NCI-H2196 (cell line): ENCODE data around the gene FAM193B.
"Not testable (repeated sequence)": the region's sequence is repeated elsewhere in the genome, so short reads cannot be mapped to it uniquely, and the experiment has no call there.

Source experiments
- DNase-seq: peaks from one replicate; lab custom pipeline; 2025; ENCODE audit not compliant: unreplicated experiment; lab: John Stamatoyannopoulos, UW

FAM193B gene

DNA sequence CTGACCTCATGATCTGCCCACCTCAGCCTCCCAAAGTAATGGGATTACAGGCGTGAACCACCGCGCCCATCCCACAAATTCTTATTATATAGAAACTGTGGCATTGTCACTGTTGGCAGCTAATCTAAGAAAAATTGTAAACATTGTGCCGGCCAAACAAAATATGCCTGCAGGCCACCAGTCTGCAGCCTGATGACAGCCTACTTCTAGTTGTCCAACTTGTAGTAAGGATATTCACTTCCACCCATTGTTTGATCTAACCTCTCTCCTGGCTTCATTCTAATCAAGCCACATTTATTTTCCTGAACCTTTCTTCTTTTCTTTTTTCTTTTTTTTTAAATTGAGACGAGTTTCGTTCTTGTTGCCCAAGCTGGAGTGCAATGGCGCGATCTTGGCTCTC, 24.0 kb upstream of the FAM193B start:
- no peak for DNase-seq

DNA sequence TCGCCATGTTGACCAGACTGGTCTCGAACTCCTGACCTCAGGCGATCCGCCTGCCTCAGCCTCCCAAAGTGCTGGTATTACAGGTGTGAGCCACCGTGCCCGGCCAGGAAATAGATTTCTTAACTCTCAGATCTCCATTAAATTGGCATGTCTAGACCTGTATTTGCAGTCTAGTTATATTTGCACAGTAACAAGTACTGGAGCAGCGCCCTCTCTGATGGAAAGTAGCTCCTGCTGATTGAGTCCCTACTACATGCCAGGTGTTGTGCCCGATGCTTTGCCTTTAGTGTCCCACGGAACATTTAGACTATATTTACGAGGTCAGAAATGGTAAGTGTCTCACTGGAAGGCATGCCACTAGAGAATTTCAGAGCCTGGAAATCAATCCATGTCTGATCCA, 21.8 kb upstream of the FAM193B start:
- no peak for DNase-seq

DNA sequence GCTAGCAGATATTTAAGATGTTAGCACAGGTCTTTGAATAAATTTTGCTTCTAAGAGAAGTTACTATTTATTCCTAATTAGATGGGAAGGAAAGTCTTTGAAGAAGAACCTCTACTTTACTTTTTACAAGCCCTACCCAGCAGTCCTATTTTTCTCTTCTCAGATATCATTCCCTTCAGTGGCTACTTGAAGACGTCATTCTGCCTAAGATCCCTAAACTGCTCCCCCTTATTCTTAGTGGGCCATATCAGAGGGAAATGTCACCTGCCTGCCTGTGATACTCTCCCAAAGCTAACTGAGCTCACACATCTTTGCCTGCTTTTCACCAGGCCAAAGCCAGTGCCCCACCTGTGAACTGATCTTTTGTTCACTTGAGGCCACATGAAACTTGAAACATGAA, 21.1 kb upstream of the FAM193B start:
- no peak for DNase-seq

DNA sequence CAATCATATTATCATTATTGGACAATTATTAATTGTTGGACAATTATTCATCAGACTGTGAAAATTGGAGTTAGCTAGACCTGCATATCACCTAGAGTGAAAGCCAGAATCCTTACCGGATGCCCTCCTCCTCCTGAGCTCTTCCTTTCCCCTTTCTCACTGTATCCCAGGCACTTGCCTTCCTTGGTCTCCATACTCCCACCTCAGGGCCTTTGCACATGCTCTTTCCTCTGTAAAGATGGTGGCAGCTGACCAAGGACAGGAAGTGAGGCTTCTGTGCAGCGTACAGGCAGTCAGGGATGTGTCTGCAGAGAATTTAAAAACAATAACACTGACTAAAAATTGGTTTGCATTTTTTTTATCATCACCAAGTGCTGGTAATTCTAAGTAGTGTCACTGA, 15.5 kb upstream of the FAM193B start:
- DNase-seq = no peak

DNA sequence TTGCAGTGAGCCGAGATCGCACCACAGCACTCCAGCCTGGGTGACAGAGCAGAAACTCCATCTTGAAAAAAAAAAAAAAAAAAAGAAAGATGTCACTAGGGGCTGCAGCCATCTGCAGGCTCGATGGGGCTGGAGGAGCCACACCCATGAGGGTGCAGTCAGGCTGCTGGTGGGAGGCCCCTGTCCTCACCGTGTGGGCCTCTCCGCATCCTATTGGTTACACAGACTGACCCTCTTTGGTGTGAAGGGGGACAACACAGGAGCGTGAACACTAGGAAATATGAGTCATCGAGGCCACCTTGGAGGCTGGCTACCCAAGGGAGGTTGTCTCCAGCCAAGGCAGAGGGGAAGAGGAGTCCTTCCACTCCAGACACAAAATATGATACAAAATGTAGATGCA, 14.0 kb upstream of the FAM193B start:
- no peak for DNase-seq

DNA sequence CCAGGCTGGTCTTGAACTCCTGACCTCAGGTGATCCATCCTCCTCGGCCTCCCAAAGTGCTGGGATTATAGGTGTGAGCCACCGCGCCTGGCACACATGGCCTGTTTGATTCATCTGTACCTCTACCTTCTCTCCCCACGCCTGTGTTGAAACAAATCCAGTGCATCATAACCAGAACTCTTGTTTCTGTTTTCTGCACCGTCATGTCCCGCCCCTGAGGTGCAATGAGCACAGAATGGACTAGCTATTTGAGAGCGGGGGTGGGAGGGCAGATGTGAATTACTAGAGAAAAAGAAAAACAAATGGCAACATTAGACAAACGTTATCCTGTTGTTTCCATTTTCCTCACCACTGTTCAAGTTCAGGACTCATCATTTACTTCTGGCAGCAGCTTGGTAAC, 10.7 kb upstream of the FAM193B start:
- no peak for DNase-seq

DNA sequence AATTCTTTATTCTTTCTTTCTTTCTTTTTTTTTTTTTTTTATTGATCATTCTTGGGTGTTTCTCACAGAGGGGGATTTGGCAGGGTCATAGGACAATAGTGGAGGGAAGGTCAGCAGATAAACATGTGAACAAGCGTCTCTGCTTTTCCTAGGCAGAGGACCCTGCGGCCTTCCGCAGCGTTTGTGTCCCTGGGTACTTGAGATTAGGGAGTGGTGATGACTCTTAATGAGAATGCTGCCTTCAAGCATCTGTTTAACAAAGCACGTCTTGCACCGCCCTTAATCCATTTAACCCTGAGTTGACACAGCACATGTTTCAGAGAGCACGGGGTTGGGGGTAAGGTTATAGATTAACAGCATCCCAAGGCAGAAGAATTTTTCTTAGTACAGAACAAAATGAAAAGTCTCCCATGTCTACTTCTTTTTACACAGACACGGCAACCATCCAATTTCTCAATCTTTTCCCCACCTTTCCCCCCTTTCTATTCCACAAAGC, 5.1 kb upstream of the FAM193B start:
- not testable (repeated sequence) for DNase-seq

DNA sequence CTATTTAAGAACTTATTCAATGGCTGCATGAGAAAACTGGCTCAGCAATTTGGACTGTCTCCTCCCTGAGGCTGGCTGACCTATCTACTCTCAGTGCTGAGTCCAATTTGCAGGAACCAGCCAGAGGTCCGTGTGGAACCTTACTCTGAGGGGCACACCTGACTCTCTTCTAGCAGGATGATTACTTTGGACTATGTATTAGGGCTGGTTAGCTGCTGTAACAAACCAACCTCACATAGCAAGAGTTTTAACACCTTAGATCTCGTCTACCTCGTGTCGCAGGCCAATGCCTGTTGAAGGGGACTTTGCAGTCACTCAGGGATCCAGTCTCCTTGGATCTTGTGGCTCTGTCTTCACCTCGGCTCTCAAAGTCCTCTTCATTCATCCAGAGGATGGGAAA, 3.4 kb upstream of the FAM193B start:
- no peak for DNase-seq

DNA sequence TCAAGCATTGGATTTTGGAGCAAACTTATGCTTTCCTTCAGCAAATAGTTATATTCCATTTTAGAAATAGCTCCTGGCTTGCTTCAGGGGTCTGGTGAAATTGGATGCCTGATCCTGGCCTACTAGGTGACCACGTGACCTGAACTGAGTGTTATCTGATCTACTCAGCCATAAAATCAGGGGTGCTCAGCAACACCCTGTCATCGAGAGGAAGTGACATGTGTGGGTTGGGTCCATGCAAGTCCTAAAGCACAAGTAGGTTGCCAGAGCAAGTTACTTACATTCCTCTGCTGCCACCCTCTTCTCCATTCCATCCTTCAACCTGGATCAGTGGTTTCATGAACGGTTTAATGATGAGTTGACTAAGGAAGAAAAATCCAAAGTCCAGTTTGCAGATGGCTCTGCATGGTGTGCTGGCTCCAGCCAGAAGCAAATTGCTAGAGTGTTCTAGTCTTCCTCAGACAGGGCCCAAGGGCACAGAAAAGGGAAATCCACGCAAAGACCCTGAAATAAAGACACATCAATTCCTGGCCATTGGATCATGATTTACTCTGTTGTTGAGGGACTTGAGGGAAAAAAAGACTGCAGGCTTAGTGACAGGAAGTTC, 2.8 kb upstream of the FAM193B start:
- DNase-seq = no peak

DNA sequence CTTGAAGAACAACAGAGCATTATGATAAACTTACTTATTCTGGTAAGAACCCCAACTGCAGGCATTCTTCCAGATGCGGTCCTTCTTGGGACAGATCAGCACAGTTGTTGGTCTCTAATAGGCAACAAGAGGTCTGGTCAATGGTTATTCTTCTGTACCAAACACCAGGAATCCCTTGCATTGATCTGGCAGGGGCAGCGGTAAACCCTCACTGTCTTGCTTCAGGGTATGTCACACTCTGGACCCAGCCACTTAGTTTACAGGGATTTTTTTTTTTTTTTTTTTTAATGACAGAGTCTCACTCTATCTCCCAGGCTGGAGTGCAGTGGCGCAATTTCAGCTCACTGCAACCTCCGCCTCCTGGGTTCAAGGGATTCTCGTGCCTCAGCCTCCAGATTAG, 1.3 kb upstream of the FAM193B start:
- no peak for DNase-seq

DNA sequence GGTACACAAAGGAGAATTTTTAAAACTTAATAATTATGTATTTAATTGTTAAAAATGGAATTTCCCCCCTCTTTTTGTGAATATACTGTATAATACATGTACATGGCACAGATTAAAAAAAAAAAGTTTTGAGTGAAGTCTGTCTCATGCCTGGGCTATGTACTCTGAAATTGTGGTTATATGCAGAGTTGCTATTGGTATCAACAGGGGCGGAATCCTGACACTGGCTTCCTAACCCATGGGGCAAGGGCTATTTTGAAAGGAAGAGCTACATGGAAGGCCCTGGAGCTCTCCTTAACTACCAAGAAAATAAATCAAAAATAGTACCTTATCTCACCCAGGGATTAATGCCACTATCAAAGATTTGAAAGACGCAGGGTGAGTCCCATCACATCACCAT, 865 bp upstream of the FAM193B start:
- no peak for DNase-seq

DNA sequence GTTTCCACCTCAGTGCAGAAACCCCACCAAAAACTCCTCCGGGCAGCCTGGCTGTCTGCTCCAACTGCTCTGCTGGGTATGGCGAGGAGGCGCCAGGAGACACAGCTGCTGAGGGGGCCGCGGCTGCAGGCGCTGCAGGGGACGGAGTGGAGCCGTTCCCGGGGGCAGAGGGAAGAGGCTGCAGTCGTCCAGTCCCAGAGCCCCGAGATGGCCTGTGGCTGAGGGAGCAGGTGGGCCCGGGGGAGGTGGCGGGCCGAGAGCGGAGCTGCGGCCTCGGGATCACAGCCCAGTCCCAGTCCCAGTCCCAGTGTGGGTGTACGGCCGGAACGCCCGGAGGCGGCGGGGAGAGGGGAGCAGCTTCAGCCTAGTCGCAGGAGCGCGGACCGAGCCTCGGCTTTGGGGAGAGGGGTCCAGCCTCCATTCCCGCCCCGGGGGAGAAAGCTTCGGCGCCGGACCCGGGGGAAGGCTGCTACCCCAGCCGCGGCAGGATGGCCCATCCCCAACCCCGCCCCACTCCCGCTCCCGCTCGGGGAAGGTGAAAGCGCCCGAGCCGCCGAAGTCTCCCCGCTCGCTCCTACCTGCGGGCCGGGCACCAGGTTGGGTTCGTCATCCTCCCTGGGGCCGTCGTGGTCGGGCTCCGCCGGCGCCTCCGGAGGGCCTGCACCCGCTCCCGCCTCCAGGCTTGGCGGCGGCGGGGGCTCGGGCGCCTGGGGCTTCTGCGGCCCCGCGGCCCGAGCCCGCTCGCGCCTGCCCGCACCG, 513 bp downstream of the FAM193B start:
- no peak for DNase-seq

DNA sequence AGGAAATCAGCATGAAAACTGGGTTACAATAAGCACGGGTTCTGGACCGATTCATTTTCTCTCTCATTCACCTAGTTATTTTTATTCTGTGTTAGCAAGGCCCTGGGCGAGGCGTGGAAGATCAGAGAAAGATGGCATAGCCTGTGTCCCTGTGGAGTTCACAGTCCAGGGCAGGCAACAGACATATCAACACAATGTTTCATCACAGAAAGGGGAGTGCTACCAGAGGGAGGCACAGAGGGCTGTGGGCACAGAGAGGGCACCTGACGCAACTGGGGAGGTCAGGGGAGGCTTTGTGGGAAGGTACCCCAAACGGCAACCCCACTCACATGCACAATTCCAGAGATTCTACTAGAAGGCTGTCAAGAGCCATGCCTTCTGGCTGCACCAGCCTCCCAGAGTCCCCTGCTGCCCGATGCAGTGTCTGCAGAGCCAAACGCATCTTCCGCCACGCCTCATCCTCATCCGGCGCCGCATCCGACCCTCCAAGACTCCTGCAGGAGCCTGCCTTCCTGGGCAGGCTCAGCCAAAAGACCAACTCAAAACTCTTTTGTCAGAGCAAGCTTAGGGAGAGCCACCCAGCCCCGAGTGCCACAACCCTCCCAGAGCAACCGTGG, 1.4 kb downstream of the FAM193B start:
- no peak for DNase-seq

DNA sequence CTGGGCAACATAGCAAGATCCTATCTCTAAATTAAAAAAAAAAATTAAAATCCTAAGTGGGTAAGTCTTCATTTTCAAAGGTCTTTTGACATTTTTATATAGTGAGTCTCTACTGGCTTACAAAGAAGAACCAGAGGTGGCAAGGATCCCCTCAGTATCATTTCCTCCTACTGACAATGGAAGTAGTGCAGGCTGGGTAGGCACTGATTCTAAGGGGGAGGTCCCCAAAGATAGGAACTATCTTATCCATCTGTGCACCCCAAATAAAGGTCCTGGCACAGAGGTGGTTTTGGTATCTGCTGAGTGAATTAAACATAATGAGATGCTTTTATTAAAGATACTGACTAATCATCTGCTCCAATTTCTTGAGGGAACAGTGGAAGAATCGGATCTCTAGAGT, 4.2 kb downstream of the FAM193B start:
- DNase-seq = no peak

DNA sequence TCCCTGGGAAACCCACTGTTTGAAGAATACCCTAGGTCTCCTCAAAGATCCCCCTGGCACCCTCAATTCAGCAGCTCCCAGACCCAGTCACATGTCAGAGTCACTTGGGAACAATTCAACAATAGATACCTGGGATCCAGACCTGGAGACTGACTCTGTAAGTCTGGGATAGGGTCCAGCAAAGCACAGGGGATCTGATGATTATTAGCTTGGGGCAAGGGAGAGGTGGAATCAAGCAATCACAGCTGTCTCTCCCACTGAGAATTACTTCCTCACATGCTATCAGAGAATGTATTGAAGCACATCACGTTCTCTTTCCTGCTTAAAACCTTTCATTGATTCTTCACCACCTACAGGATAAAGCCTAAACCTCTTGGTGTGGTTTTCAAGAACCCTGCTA, 5.9 kb downstream of the FAM193B start:
- no peak for DNase-seq

DNA sequence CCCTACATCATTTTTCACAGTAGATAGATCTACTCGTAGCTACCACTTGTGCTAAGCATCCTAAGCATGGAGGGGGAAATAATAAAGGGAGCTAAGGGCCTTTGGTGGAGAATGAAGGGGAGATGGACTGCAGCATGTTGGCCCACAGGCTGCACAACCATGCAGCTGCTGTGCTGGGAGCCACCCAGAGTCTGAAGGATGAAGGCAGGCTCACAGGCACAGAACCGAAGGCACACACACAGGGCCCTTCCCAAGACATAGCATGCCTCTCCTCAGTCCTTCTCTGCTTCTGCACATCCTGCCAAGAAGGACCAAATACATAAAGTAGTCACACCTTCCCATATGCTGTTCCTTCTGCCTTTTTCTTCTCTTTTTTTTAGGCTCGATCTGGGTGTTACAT, 6.6 kb downstream of the FAM193B start:
- DNase-seq = no peak

DNA sequence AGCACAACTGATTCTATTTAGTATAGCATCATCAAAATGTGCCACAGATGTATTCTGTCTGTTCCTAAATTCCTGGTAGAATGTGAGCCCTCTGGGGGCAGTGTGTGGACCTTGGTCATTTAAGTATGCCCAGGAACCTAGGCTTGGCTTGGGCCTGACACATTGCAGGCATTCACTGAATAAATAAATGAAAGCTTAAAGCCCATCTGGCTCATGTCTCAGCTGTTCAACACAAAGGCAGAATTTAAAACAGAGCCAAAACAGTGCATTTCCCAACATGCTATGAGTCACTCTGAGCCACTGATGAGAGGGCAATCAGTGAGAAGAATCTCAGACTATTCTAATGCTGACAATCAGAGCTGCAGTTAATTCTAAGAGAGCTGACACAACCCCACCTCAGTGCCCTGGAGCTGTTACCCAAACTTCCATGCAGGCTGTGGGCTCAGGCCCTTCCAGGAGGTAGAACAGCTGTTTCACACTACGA, 8.1 kb downstream of the FAM193B start:
- peak; percentile 14 for DNase-seq

DNA sequence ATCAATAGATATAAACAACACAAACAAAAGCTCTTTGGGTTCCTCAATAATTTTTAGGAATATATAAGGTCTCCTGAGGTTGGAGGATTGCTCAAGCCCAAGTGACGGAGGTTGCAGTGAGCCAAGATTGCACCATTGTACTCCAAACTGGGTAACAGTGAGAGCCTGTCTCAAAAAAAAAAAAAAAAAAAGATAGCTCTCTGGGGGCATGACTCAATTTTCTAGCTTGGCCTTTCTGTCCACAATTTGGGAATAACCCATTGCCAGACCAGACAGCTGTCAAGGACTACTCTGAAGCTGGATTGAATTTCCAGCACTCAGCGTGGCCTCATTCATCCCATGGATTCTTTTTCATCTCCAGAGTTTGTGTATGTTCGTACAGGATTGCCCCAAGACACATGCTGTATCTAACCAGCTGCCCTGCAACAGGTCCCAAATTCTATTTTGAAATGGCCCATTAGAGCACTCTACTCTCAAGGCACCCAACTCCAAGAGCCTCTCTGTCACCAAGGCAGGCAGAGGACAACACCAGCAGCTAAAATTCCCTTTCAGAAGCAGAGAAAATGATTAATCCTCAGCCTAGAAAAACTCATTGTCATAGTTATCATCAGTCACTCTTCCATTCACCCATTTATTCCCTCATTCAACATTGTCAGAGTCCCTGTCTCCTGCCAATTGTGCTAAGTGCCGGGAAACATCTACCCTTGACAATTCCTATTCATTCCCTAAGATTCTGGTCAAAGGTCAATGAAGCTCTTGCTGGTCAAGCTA, 8.7 kb downstream of the FAM193B start:
- no peak for DNase-seq

DNA sequence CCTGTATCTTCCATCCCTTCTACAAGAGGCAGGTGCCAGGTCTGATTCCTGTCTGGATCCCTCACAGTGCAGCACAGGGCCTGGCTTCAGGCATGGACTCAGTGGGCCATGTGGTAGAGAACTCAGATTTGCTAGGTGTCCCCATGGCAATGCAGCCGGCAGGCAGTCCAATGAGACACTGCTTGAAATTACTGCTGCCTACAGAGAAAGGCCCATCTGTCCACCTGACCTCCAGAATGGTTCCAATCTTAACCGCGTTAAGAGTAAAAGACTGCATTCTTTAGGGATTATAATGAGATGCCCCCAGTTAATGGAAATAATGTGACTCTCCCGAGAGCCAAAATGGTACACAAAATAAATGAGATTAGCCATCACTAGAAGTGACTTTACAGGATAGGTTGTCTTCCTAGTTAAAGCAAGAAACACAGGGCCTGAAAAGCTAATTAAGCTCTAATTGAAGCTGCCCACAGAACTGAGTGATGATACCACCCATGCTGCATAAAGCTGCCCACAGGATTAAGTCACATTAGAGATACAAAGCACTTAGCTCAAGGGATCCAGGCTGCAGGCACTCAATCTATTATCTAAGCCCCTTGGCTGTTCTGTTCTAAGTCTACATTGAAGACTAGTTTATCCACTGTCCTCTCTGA, 11.4 kb downstream of the FAM193B start:
- DNase-seq = no peak

DNA sequence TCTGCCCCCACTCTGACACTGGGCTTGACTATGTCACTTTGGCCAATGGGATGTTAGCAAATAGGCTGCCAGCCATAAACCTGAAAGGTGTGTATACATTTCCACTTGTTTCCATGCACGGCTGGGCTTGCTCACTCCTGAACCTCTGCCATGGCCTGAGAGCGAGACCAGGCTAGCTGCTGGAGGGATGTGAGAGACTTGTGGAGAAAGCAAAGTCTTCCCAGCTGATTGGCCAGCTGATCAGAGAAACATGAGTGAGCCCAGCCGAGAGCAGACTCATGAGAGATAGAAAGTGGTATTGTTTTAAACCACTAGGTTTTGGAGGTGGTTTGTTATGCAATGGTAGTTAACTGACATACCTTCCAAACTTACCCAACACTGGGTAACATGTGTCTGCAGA, 13.9 kb downstream of the FAM193B start:
- peak; percentile 30 for DNase-seq

DNA sequence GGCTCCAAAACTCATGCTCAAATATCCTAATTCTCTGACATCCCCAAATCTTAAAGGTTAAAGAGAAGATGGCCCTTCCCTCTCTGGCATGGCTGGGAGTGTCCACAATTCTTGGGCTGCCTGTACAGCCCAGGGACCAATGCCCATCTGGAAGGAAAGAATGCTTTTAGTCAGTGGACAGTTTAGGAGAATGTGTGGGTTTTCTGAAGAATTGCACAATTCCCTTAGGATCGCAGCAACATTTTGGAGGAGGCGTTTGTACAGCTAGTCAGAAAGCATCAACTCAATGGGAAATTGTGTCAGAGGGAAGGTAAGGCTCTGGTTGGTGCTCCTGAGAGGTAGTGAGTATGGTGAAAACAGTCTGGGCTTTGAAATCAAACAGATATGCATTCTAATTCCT, 15.0 kb downstream of the FAM193B start:
- DNase-seq = no peak
